ENCODE results near the gene CHRNA4.

CHRNA4 gene

DNA sequence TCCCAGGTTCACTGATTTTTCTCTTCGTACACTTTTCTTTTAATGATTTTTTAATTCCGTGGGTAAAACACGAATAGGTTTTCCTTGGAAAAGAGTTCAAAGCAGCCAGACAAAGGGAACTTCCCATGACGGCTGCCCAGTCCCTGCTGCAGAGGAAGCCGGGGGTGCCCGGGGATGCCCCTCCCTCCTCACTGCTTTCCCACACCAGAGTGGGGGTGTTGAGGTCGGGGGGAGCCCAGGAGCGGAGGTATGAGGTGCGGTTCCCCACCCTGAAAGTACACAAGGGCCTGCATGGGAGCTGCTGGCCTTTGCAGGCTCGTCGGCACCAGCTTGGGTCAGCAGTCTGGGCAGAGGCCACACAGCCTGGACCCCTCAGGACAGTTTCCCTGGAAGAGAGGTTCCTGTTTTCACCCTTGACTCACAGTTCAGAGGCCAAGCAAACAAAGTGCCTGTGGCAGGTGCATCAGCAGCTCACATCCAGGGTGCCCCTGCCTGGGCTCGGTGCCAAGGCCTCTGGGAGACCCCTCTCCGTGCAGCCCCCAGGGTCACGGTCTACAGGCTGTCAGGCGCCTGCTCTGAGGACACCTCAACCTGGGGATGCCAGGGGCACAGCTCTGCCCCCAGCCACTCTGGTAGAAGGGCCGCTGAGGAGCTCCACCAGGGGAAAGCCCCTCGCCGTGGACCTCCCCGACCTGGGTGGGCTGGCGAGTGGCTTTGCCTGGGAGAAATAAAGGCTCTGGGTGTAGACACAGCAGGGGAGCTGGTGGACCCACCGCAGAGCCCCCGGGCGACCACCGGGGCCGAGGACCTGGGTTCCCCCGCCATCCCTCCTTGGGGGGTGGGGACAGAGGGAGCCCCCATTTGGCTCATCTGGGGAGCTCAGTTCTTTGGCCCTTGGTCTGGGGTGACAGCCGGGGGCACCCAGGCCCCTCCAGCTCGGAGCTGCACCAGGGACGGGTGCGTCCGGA lies 15.4 kb upstream of the CHRNA4 start:
- no peak for DNase-seq

GRCh38 chr20:63375438-63375837 lies 14.3 kb upstream of the CHRNA4 start:
- no peak for DNase-seq

- no peak for DNase-seq
Observed at GRCh38 chr20:63374504-63374903, 13.4 kb upstream of the CHRNA4 start.

- no peak for DNase-seq
Observed at GRCh38 chr20:63373996-63374395, 12.8 kb upstream of the CHRNA4 start.

- no peak for DNase-seq
Observed at GRCh38 chr20:63372971-63373885, 12.1 kb upstream of the CHRNA4 start.

GRCh38 chr20:63371291-63371865 lies 10.2 kb upstream of the CHRNA4 start:
- no peak for DNase-seq

GRCh38 chr20:63370618-63371187 lies 9.6 kb upstream of the CHRNA4 start:
- no peak for DNase-seq

GRCh38 chr20:63369724-63370617 lies 8.8 kb upstream of the CHRNA4 start:
- no peak for DNase-seq

DNA sequence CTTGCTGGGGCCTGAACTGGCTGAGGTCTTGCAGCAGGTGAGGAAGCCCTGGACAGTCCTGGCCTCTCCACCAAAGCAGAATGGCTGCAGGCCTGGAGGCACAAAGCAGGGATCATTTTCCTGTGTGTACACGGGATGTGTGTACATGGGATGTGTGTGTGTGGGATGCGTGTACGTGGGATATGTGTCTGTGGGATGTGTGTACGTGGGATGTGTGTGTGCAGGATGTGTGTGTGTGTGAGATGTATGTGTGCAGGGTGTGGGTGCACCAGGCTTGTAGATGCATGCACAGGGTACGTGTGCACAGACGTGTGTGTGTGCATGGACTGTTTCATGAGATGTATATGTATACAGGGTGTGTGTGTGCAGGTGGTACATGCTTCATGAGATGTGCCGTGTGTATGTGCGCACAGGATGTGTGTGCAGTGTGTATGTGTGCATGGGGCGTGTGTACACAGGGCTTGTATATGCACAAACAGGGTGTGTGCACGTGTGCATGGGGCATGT lies 7.9 kb upstream of the CHRNA4 start:
- no peak for DNase-seq

- DNase-seq: no peak
Observed at GRCh38 chr20:63368151-63368550, 7.0 kb upstream of the CHRNA4 start.

GRCh38 chr20:63367446-63368055 lies 6.4 kb upstream of the CHRNA4 start:
- DNase-seq: no peak

DNA sequence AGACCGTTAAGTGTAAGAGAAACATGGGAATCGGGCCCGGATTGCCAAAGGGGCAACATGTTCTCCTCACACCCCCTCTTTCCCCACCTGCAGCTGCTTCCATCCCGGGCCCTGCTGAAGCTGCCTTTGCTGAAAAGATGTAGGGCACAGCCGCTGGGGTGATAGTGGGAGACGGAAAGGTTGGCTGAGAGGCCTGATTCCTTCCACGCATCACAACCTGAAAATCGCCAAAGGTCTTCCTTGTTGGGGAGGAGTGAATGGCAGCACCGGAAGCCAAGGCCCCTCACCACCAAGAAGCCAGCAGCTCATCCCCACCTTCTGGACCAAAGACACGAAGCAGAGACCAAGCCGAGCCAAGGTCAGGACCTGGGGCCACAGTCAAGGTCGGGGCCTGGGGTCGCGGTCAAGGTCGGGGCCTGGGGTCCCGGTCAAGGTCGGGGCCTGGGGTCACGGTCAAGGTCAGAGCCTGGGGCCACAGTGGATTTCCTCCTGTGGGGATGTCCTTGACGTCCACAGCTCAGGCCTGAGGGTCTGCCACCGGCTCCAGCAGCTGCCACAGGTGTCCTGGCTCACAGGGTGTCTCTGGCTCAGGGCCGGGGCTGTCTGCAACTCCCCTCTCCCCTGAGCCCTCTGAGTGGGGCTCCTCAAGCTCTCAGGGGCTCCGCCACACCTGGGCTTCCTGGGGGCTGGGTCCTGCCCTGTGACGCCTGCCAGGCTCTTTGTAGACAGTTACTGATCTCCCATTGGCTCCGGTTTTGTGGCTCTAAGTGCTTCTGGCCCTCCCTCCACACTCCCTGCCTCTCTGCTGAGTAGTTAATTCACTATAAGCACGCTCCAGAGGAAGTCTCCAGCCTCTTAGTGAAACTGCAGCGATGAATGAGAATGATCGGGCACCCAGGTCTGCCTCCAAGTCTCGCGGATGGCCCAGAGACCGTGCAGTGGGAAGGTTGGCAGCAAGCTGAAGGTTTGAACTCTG lies 5.5 kb upstream of the CHRNA4 start:
- no peak for DNase-seq

GRCh38 chr20:63365601-63366389 lies 4.6 kb upstream of the CHRNA4 start:
- no peak for DNase-seq

GRCh38 chr20:63364801-63365585 lies 3.8 kb upstream of the CHRNA4 start:
- DNase-seq: no peak

DNA sequence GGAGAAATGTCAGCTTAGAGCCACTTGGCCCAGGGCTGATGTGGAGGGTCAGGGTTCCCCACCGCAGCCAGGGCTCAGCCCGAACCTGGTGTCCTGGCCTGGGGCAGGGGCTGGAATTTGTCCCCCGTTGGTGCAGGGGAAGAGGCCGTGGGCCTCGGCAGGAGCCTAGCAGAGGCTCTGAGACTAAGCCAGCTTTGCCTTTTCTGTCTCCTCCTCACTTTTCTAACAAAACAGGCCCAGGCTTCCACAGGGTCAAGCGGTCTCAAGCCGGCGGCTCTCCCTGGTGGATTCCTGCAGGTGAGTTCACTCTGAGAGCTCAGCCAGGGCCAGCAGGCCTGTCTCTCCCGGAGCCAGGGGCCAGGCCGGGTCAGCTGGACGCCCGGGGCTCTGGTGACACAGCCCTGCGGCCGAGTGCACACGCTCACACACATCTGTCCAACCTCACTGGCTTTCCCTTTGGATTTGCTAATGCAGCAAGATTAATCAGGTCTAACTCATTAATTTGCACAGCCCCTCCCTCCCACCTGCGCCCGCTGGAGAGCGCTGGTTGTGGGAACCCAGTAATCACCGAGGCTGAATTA lies 2.9 kb upstream of the CHRNA4 start:
- no peak for DNase-seq

DNA sequence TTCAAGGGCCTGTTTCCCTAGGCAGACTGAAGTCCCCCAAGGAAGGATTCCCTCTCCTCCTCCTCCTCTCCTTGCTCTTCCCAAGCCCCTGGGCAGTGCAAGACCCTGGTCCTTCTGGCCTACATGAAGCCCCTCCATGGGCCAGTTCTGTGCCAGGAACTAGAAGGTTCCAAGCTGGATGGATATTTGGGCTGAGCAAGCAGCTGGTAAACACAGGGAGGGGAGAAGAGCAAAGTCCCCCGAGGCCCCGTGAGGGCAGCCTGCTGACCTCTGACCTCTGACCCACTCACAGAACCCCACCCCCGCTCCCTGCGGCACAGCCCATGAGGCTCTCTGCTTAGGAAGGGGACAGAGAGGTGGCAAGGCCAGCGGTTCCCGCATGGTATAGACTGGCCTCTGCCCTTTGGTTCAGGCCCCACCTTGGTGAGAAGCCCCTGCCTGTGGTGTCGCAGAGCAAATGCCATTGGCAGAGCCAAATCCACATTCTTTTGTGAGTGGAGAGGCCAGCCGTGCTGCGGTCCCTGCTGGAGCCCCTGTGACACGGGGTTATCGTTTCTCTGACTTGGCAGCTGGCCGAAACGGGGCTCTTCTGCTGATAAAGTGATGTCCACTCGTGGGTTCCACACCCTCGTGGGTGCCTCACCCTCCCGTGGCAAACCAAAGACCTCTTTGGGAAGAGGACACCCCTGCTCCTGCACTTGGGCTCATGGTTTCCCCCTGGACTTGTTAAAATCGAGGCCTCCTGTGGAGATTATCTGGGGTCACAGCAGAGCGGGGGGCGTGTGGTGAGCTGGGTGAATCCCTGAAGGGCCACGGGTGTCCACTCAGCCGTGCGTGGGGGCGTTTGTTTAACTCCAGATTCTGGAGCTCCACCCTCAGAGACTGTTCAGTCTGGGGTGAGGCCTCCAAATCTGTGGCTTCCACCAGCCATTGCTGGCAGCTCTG lies 2.1 kb upstream of the CHRNA4 start:
- no peak for DNase-seq
